Smooth muscle cell (in vitro differentiated cells): ENCODE results near the gene COL5A1. TPM values are rescaled to one million over a fixed set of nuclear protein-coding genes. Genes with fewer than 3 reads are reported as not detected.

Experiments used
- DNase-seq: peaks from one replicate; lab custom pipeline; 2025; ENCODE audit not compliant: unreplicated experiment; lab: John Stamatoyannopoulos, UW
- H2AFZ ChIP-seq: fragments of 200-600 bp; sonication (generic); 2 replicates; pipeline ENCODE4 v1.6.0; 2016; ENCODE audit warnings: antibody characterized with exemption, low read depth, mild to moderate bottlenecking
- H3F3A ChIP-seq: fragments of 200-600 bp; sonication (generic); 2 replicates; pipeline ENCODE4 v1.6.0; 2017; ENCODE audit warnings: antibody characterized with exemption, low read depth
- H3K27ac ChIP-seq: fragments of 200-600 bp; sonication (generic); 2 replicates; pipeline ENCODE4 v1.5.1; 2016; ENCODE audit warnings: low read depth, mild to moderate bottlenecking
- H3K27me3 ChIP-seq: fragments of 200-600 bp; sonication (generic); 2 replicates; pipeline ENCODE4 v1.6.1; 2016; ENCODE audit warnings: low read depth, mild to moderate bottlenecking
- H3K36me3 ChIP-seq: fragments of 200-600 bp; sonication (generic); 2 replicates; pipeline ENCODE4 v1.5.1; 2016; ENCODE audit warnings: low read depth
- H3K4me1 ChIP-seq: fragments of 200-600 bp; sonication (generic); 2 replicates; pipeline ENCODE4 v1.5.1; 2016; ENCODE audit warnings: low read depth
- H3K4me2 ChIP-seq: fragments of 200-600 bp; sonication (generic); 2 replicates; pipeline ENCODE4 v1.6.0; 2016; ENCODE audit warnings: mild to moderate bottlenecking
- H3K4me3 ChIP-seq: fragments of 200-600 bp; sonication (generic); 2 replicates; pipeline ENCODE4 v1.5.1; 2016; ENCODE audit warnings: mild to moderate bottlenecking
- H3K79me2 ChIP-seq: fragments of 200-600 bp; sonication (generic); 2 replicates; pipeline ENCODE4 v1.6.0; 2016; ENCODE audit warnings: low read depth, mild to moderate bottlenecking
- H3K9ac ChIP-seq: fragments of 200-600 bp; sonication (generic); 2 replicates; pipeline ENCODE4 v1.6.0; 2016; ENCODE audit warnings: low read depth
- H3K9me3 ChIP-seq: fragments of 200-600 bp; sonication (generic); replicated peaks from 2 replicates; pipeline ENCODE4 v1.5.1; 2016; ENCODE audit warnings: low read depth
- H4K20me1 ChIP-seq: fragments of 200-600 bp; sonication (generic); 2 replicates; pipeline ENCODE4 v1.6.0; 2016; ENCODE audit warnings: low read depth
- CTCF ChIP-seq: fragments of 200-600 bp; sonication (generic); IDR thresholded peaks from 2 replicates; pipeline ENCODE4 v1.5.1; 2017; ENCODE audit warnings: borderline replicate concordance, mild to moderate bottlenecking, antibody characterized with exemption; ENCODE audit not compliant: insufficient read depth, poor library complexity, severe bottlenecking
- WGBS: methylation state at CpG from one replicate; pipeline ENCODE4 v1.1.7; 2016; ENCODE audit warnings: low lambda C conversion rate; 5-methylcytosine and 5-hydroxymethylcytosine counted together
- polyA plus RNA-seq: library from polyadenylated mRNA; unstranded; fragments of >200 nt; fragmentation: Nextera tagmentation; extraction: Ambion mirVana; gene quantifications from 2 replicates; pipeline ENCODE4 v1.2.1, GENCODE V29; 2016
- total RNA-seq: library from RNA; depleted of rRNA; stranded (reverse); fragments of >200 nt; gene quantifications from 2 replicates; pipeline ENCODE4 v1.2.3, GENCODE V29; 2014

Gene COL5A1
- total and polyA plus RNA-seq, 2 experiments from 2014 or later: 1,084 to 1,443 TPM

GRCh38 chr9:134872482-134873231 lies 231.1 kb downstream of the COL5A1 start:
- no peak overlapping the region for H3K4me3 ChIP-seq
- H3K27me3 ChIP-seq: peaks cover 7% of the 10 kb centered on the region
- H4K20me1 ChIP-seq: no peaks in the 10 kb centered on the region
- H3F3A ChIP-seq: no peaks in the 10 kb centered on the region
- no peak overlapping the region for H3K27ac ChIP-seq
- no peak overlapping the region for H2AFZ ChIP-seq
- no peak overlapping the region for H3K4me2 ChIP-seq
- DNase-seq: no peak
- no peak for TF ChIP-seq CTCF
- no peaks in the 10 kb centered on the region for H3K9me3 ChIP-seq
- no peaks in the 10 kb centered on the region for H3K36me3 ChIP-seq
- no peaks in the 10 kb centered on the region for H3K4me1 ChIP-seq
- H3K9ac ChIP-seq: no peak overlapping the region
- 90% methylated on average over 24 of the region's 24 CpGs for WGBS
- no peaks in the 10 kb centered on the region for H3K79me2 ChIP-seq

DNA sequence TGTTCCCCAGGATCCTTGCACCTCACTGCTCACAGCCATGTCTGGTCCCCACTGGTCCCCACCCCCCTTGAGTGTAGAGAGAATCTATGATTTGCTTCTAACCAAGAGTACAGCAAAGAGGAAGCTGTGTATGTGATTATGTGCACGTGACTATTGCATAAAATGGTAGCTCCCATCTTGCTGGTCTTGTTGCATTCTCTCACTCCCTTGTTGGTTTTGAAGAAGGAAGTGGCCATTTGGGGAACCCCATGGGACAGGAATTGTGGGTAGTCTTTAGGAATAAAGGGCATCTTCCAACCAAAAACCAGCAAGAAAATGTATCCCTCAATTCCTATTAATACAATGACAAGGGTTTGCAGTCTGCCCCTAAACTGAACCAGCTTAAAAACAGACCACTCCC lies 233.8 kb downstream of the COL5A1 start:
- TF ChIP-seq CTCF: no peak
- H3K79me2 ChIP-seq: no peaks in the 10 kb centered on the region
- no peaks in the 10 kb centered on the region for H3K9me3 ChIP-seq
- DNase-seq: no peak
- H3K4me3 ChIP-seq: no peak overlapping the region
- H4K20me1 ChIP-seq: no peaks in the 10 kb centered on the region
- no peak overlapping the region for H3K4me2 ChIP-seq
- no peaks in the 10 kb centered on the region for H3K4me1 ChIP-seq
- WGBS: 77% methylated on average over 1 of the region's 1 CpG
- H3K27me3 ChIP-seq: peaks cover 7% of the 10 kb centered on the region
- H3K27ac ChIP-seq: no peak overlapping the region
- no peaks in the 10 kb centered on the region for H3K36me3 ChIP-seq
- no peaks in the 10 kb centered on the region for H3F3A ChIP-seq
- no peak overlapping the region for H2AFZ ChIP-seq
- H3K9ac ChIP-seq: no peak overlapping the region

DNA sequence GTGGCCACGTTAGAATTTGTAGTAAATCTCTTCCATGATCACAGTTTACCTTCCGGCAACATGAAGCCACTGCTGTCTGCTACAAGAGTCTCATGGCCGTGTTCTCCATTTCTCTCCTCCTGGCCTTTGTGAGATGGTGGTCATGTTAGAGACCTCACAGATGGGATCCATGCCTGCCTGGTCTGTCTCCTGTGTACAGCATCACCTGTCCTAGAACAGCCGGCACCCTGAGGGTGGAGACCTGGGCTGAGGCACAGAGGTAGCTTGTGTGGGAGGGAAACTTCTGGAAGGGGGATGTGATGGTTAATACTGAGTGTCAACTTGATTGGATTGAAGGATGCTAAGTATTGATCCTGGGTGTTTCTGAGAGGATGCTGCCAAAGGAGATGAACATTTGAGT lies 235.9 kb downstream of the COL5A1 start:
- no peak for DNase-seq
- no peaks in the 10 kb centered on the region for H3K9me3 ChIP-seq
- no peaks in the 10 kb centered on the region for H3F3A ChIP-seq
- no peak overlapping the region for H3K9ac ChIP-seq
- no peaks in the 10 kb centered on the region for H3K4me1 ChIP-seq
- 82% methylated on average over 4 of the region's 4 CpGs for WGBS
- no peak overlapping the region for H3K4me2 ChIP-seq
- no peak overlapping the region for H3K27ac ChIP-seq
- peaks cover 7% of the 10 kb centered on the region for H3K27me3 ChIP-seq
- no peak overlapping the region for H2AFZ ChIP-seq
- no peak overlapping the region for H3K4me3 ChIP-seq
- no peaks in the 10 kb centered on the region for H3K79me2 ChIP-seq
- no peak for TF ChIP-seq CTCF
- H3K36me3 ChIP-seq: no peaks in the 10 kb centered on the region
- no peaks in the 10 kb centered on the region for H4K20me1 ChIP-seq
